HG02840 (cell line): ENCODE data around the gene TOP1.

Source experiments
- ATAC-seq: cut with Tn5 transposase; IDR thresholded peaks from one replicate; pipeline ENCODE4 v1.9.1; 2021; ENCODE audit warnings: mild to moderate bottlenecking, moderate library complexity, moderate number of reproducible peaks; ENCODE audit not compliant: unreplicated experiment, low FRiP score

Gene TOP1

DNA sequence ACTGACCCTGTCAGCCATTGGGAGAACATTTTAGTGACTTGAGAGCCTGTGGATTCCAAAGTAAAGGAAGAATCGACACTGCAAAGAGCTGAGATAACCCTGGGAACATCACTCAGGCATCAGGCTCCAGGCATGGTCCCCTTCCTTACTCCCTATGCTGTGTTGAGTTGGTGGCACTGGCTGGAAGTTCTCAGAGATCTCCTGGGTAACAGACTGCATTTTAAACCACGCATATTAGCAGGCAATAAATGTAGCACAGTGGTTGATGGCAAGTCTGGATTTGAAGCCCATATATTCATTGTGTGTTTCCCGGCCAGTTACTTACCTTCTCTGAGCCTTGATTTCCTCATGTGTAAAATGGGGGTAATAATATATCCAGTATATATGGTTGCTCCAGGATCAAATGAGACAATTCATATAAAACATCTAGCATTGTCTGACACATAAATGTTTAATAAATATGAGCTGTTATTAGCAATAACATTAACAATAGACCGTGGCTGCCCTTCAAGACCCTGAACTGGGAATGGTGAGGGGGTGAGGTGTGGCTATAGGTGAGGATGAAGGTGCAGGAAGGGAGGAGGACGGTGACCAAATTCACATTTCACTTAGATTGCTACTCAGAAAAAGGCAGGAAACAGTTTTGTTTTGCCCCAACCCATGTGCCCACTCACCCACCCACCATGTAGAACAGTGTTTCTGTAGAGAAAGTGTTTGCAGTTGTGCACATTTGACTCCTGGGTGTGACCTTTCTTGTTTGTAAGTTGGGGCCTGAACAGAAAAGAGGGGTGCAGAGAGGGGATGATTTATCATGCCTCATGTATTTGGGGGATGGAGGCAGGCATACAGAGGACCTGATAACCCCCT is 110.8 kb downstream of the TOP1 start:
- ATAC-seq, result no peak

DNA sequence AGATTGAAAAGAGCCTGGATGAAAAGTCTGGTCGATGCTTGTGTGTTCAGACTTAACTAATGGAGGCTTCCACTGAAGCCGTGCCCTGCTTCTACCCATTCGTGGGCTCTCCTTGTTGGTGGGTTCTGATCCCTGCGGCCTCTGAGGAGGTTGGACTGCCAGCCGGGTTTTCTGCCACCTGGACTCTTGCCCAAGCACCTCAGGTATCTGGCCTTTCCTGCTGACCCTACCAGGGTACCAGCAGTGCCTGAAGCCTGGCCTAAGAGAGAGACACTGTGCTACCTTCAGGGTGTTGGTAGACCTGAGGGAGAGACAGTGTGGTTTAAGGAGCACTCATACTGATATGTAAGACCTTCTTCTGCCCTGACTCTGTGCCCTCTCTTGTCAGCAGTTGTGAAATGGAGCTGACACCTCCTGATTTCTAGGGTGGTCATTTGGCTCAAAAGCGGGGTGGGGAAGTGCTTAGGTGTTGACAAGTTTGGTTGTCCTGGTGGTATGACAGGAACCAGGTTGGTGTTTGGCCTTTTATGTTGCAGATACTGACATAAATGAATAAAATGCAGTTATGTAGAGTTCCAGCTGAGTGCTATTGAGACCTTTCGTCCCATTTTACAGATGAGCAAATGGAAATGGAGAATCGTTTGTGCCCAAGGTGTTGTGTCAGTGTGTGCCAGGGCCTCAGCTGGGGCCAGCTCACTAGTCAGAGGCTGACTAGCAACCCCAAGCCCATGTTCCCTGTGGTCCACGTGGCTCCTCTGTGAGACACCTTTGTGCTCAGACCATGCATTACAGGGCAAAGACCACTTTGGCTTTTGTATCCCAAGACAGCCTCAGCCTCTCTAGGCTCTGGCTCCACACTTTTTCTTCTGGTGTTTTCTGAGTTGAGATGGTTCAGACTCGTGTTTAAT is 111.9 kb downstream of the TOP1 start:
- ATAC-seq, result no peak

DNA sequence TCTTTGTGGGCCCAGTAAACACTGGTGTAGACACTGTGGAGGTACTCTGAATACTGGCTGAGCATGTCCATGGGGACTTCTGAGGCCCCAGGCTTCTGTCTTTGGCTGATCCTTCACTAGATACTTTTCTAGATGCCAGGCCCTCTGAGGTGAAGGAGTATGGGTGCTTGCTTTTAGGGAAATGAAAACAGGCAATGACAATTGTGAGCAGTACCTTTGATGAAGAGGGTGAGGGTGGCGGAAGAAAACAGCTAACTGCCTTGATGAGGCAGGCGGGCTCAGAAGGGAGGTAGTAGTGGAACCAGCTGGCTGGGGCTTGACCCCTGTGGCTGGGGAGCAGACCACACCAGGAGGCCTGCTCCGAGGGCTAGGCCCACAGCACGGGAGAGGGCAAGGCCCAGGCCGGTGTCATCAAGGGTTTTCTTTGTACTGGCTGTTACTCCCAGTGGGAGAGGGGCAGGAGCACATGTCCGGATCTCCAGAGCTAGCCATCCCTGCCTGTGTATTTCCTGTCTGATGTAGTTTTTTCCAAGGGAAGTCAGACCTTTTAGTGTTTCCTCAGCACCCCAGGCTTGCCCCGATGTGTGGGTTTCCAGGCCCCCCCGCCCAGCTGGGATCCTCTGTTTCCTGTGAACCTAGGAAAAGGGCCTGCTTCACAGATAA is 112.7 kb downstream of the TOP1 start:
- no peak for ATAC-seq

DNA sequence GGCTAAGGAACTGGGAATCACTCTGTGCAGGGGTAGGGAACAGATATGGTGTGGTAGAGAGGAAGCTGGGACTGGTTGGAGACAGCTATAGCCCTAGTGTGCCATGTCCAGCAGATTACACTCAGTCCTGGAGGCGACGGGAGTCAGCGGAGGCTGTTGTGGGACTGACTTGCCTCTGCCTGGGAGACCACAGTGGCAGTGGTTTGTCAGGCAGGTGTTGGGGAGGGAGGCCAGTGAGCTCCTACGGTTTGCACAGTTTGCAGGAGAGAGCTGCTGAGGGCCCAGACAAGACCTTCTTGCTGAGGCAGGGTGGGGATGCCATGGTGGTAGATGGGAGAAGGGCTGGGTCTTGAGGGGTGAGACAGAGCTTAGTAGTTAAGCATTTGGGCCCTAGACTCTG is 113.6 kb downstream of the TOP1 start:
- no peak for ATAC-seq

DNA sequence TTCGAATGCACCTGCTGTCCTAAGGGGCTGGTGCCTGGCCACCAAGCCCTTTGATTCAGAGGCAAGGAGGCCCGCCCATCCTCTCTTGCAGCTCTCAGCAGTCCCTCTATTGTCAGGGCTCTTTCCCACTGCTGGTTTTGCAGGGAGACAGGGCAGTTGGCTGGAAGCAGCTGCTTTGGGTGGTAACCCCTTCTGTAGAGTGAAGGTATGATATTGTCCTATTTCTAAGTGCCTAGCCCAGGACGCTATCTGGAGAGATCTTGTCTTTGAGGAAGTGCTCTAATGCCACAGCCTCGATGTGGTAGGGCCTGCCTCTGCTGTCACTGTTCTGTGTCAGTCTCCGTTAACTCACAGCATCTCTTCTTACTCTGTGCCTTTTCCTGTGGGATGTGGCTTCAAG is 114.3 kb downstream of the TOP1 start:
- no peak for ATAC-seq

DNA sequence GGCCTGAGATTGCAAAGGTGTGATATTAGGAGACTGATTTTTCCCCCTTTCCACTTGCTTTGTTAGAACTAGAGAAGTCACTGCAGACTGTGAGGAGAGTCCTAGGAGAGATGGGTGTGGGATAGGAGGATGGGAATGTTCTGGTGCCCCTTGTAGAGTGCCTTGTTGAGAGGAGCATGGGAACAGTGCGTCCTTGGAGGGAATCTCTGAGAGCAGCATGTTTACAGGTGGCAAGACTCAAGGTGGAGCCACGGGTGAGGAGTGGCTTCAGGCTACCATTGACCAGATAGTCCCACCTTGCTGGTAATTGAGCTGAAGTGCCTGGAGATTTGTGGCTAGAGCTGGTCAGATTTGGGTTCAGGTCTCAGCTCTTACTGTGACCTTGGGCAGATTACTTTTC is 114.7 kb downstream of the TOP1 start:
- ATAC-seq, result no peak

DNA sequence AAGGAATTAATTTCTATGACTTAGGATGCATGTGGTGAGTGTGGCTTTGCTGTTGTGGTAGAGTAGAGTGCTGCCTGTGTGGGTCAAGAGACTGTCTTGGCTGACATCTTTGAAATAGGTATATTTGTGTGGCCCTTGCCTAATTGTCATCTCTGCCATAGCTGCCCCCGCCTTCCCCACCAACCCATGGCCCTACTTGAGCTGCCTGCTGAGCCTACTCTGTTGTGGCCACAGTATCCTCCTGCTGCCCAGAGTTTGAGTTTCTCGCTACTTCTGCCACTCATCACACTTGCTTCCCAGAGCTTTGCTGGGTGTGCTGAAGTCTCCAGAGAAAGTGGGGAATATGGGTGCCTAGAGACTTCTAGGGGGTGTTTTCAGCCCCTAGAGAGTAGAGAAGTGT is 116.7 kb downstream of the TOP1 start:
- no peak for ATAC-seq

DNA sequence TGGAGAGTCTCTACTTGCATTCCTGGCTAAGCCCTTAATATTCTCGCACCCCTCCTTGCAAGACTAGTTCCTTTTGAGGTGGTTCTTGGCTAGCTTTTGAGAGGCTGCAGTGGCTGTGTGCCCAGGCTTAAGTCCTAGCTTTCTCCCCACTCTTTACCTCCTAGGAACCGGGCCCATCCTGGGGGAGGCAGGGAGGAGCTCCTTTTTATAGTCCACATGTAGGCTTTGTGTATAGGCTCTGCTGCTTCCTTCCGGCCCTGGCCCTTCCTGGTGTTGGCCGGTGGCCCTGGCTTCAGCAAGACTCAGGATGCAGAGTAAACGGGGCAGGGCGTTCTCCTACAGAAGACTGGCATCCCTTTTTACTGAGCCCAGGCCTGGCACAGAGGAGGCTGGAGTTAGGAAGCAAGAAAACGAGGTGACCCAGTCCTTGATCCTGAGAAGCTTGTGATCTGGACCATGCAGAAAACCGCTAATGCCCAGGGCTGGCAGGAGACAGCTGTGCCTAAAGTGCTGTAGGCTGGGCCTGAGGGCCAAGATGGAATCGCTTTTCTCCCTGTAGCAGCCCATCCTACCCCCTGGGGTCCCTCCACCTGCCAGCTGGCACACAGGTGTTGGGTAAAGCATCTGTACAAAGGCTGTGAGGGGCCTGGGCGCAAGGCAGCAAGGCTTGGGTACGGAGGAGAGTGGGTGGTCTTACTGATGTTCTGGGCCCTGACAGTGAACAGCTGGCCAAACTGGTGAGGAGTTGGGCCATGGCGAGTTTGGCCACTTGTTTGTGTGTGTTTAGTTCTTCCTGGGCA is 117.4 kb downstream of the TOP1 start:
- ATAC-seq, result no peak

DNA sequence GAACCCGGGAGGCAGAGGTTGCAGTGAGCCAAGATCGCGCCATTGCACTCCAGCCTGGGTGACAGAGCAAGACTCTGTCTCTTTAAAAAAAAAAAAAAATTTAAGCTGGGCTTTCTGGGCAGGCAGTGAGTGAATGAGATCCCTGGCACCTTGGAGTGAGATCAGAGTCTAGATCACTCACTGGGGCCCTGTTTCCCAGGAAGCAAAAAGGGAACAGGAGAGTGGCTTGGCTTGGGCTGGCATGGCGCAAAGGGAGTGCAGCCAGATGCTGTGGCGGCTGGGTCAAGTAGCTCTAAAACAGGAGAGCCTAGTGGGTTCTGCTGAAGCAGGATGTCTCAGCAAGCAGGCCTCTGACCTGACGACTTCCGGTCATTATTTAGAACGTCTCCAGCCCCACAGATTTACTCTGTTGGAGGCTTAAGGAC is 119.2 kb downstream of the TOP1 start:
- no peak for ATAC-seq

DNA sequence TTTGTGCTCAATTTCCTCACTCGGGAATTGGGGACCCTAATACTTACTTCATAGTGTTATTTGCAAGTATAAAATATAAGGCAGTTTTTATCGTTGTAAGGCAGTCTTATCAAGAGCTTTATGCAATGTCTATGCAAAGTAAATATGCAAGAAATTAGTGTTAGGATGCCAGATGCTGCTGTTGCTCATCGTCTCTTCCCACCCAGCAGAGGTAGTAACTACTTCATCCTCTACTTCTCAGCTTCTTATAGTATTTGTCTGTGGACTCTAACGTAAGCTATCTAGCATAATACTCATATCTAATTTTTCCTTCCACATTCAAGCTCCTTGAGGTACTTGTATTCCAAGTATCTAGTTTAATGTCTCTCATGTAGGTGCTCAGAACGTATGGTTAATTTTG is 120.3 kb downstream of the TOP1 start:
- ATAC-seq, result no peak

DNA sequence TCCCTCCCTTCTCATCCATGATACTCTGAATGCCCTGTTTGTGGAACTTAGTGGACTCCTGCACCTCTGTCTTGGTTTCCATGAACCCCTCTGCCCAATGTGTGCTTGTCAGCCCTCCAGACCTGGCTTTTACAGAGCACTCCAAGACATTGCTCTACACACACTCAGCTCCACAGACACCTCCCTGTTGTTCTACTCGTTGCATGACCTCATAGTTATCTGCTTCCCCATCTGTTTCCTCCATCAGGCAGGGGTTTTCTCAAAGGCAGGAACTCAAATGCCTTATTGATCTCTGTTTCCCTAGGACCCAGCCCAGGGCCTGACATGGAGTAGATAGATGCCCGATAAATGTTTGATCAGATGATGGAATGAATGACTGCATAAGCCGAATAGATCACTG is 122.0 kb downstream of the TOP1 start:
- ATAC-seq, result no peak

DNA sequence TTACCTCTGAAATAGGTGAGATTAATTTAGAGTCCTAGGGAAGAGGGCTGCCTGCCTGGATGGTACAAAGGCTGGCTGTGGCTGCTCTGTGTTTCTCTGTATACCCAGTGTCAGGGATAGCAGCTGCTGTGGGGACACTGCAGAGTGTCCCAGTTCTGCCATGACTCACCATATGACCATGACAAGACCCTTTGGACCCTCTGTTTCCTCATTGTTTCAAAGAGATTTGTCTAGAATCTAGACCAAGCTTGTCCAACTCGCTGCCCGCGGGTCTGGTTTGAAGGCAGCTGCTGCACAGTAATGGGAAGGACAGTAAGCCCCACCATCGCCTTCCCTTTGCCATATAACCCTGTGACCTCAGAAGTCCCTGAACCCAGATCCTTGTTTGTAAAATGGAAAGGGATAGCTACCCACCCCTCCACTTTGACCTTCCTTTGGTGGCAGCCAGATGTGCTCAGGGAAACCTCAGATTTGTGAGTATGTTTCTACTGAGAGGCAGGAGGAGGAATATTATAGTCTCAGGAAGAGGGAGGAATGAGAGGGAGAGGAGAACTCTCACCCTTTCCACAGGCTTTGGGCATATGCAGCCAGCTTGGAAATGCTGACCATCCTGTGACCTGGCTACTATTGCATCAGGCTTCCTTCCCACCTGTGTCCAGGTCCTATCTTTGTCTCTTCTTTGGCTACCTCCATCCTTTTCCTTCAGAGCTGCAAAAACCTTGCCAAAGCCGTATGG is 122.7 kb downstream of the TOP1 start:
- ATAC-seq, result no peak

DNA sequence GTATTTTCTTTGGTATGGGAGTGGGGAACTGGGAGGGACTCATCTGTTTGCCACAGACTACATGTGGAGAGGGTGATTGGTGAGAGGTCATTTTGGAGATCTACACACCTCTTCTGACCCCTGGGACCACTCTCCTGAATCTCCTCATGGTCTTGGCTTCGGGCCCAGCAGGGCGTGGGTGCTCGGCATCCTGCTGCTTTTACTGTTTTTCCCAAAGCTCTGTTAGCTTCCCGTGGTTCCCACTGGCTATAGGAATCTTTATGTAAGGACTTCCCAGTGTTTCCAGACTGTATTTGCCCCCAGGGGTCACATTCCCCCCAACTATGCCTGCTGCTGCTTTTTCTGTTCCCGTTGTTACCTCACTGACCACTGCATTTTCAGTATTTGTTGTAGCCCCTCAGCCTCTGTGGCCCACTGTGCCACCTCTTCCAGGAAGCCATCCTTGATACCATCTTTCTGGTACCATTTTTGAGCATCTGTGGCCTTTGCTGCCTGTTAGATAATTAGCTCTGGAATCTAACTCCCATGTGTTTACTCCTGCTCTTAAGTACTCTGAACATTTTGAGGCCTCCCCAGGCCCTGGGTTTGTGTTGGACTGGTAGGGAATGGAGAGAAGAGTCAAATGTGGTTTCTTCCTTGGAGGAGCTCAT is 123.6 kb downstream of the TOP1 start:
- no peak for ATAC-seq

DNA sequence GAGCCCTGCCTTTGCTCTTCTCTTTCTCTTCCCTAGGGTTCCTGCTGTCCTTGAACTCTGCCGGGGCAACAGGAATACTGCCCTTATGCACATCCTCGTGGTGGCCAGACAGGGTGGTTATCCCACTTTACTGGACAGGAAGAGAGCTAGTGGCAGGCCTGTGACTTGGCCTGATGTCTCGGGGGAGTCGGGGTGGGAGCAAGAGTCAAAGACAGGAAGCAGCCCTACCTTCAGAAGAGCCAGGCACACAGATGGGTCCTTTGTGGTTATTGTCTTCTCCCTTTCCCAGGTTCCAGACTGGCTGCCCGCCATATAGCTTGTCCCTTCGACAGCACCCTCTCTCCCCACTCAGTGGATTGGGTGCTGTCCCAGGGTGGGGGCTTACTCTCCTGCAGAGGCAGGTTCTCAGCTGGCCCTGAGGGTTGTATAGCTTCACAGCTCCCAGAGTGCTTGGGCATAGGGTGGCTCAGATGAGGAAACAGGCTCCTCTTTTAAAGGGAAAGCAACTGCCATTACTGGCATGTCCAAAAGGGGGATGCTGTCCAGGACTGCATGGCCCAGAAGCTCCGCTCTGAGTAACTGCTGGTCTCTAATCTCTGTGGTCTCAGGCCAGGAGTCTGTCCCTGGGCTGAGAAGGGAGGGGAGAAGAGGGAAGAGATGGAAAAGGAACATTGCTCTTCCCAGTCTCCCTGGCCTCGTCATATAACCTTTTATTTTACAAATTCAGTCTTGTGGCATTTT is 126.0 kb downstream of the TOP1 start:
- no peak for ATAC-seq

DNA sequence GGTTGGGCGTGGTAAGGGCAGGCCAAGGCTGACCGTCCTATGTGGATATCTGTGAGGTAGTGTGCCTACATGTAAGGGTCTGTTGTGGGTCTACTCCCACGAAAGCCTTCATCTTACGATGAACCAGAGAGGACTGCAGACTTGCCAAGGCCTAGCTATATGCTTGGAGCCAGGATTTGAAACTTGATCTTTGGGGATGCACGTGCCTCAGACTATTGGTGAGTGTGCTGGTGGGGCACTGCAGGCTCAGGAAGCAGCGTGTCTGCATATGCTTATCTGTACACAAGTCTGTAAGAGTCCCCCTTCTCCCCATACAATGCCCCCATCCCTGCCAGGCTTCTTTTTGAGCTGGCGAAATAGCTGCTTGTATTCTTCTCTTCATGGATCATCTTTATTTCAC is 126.6 kb downstream of the TOP1 start:
- no peak for ATAC-seq

DNA sequence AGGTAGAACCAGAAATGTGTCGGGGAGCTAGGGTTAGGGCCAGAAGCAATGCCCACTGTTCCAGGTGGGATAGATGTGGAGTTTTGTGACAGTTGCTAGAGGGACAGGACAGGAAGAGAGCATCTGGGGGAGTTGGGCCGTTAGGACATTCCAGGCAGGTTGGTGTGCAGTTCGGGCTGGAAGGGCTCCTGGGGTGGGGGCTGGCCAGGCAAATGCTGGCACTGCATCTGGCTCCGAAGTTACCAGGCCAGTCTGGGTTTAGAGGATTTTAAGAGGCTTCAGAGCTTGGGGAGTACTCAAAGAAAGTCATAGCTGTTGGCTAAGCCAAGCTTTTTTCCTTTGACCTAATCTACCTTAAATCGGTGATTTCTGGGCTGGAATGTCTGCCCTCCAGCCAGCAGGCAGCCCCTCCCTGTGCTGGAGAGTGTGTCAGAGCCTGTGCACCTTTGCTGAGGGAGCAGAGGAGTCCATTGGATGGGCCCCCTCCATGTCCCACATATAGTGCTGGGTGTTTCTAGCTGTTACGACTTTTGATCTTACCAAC is 129.5 kb downstream of the TOP1 start:
- ATAC-seq, result no peak

DNA sequence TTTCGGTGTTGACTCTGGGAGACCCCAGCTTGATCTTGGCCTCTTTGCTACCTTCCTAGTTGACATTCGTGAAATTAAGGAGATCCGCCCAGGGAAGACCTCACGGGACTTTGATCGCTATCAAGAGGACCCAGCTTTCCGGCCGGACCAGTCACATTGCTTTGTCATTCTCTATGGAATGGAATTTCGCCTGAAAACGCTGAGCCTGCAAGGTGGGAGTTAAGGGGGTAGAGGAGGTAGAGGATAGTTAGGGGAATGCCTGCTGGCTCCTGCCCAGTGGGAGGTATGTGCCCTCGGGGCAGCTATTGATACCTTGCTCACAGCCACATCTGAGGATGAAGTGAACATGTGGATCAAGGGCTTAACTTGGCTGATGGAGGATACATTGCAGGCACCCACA is 130.9 kb downstream of the TOP1 start:
- ATAC-seq, result no peak

DNA sequence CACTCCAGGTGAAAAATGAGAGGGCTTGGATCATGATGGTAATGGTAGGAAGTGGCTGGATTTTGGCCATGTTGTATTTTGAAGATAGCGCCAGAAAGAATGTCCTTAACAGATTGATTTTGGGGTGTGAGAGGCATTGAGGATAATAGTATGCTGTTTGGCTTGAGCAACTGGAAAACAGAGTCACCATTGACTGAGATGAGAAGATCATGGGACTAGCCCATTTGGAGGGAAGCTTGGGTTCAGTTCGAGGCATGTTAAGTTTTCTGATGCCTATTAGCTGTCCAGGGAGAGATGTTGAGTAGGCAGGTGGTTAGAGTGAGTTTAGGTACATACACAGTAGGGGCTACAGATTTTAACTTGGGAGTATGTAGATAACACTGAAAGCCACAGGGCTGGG is 132.1 kb downstream of the TOP1 start:
- ATAC-seq, result no peak
